DMS53 treated with DMSO at 0.1 percent for 48 hours (cell line): ENCODE data around the gene DBNDD2.

ENCODE experiments used
- DNase-seq: peaks from one replicate; lab custom pipeline; 2025; ENCODE audit not compliant: unreplicated experiment; lab: John Stamatoyannopoulos, UW

The DBNDD2 gene

DNA sequence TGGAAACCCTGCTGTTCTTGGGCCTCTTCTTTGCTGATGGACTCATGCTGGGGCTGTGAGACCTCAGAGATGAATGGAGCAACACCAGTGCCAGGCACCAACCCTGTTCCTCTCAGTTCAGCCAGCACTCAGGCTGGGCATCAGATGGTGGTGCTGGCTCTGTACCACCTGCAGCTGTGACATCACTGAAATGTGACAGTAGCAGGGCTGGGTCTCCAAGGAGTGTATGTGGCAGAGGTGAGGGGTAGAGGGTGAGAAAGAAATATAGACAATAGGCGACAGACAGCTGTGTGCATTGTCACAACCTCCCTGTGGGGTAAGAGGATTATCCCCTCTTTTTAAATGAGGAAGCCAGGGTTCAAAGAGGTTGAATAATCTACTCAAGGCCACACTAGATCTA is 29.9 kb upstream of the DBNDD2 start, which contains the start of gene TP53TG5:
TP53TG5 (minus strand) TSS at position 135 of the 400 bp plus-strand sequence; CDS start at position 46, 89 bp downstream.
- DNase-seq, result no peak

DNA sequence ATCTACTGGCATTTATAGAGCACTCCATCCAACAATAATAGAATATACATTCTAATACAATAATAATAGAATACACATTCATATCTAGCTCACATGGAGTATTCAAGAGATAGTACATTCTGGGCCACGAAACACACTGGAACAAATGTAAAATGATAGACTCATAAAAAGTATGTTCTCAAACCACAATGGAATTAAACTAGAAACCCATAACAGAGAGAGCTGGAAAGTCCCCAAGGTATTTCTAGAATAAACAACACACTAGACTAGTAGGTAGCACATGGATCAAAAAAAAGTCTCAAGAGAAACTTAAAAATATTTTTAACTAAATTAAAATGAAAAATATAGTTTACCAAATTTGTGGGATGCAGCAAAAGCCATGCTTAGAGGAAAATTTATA is 20.8 kb upstream of the DBNDD2 start:
- DNase-seq, result no peak

DNA sequence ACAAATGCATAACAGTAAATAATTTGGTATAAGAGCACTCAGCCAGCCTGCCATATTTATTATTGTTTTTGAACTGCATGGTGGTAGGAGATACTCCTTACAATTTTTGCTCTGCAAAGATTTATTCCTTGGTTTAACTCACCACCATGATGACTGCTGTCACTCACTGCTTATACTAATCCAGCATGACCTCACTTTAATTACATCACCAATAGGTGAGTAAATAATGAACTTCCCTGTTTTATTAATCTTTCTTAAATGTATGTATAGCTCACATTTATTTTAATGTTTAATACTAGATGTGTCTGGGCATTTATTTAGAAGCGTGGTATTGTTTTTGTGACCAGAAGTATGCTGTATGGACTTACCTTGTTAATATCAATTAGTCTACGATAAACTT is 17.2 kb upstream of the DBNDD2 start:
- DNase-seq, result no peak

DNA sequence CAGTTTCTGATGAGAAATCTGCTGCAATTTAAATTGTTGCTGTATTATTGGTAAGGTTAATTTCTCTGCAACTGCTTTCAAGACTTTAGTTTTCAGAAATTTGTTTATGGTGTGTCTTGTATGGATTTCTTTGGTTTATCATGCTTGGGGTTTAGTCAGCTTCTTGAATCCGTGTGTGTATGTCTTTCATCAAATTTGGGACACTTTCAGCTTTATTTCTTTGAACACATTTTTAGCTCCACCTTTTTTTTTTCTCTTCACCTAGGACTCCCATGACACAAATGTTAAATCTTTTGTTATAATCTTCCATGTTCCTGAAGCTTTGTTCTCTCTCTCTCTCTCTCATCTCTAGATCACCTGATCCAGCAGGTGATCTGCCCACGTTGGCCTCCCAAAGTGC is 16.5 kb upstream of the DBNDD2 start:
- no peak for DNase-seq

DNA sequence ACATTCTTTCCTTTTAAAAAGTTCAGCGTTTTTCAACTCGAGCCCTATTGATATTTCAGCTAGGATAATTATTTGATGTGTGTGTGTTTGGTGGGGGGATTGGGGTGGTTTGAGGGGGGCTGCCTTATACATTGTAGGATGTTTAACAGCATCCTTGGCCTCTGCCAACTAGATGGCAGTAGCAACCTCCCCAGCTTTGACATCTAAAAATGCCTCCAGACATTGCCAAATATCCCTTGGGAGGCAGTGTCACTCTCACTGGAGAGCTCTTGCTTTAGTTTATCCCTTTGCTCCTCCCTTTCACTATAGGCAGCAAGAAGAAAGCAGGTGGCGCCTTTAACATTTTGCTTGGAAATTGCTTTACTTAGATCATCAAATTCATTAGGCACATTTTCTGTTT is 15.4 kb upstream of the DBNDD2 start:
- no peak for DNase-seq

DNA sequence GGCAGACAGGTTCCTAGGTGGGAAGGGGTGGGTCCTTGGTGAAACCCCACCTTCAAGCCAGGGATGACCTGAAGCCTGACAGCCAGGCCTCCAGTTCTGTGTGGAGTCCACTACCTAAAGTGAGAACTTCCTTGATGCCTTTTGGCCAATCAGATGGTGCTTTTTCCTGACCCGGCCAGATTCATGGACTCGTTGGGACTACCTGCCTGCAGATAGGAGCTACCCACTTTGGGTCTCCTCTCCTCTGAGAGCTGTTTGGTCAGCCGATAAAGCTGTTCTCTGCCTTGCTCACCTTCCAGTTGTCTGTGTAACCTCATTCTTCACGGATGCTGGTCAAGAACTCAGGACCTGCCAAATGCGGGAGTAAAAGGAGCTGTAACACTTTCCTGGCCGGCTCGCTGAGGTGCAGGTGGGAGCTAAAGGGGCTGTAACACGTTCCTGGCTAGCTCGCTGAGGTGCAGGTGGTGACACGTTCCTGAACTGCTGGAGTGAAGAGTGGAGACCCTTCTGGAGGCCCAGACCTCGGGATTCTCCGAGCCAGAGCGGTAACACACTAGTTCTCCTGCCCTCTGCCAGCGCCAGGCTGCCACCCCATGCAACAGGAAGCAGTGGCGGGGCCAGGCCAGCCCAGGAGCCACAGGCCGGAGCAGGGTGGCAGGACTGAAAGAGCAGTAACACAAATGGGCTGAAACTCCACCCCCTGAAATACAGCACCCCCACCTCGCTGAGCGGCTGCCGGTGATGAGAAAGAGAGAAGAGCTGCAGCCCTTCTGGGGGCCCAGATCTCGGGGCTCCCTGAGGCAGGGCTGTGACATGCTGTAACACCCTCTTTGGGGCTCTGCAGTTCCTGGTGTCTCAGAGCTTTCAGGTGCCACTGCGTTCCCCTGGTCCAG is 13.6 kb upstream of the DBNDD2 start:
- DNase-seq, result no peak

DNA sequence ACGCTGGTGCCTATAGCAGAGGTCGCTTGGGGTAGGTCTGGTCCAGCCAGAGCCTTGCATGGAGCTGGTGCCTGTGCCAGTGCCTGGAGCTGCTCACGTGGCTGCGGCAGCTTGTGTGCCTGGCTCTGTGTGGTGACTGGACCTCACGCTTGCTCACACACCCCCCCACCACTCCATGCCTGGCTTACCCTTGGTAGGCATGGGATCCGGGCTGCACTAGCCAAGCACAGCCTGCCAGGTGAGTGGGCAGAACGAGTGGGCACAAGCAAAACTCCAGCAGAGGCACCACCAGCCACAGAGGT is 13.0 kb upstream of the DBNDD2 start:
- no peak for DNase-seq

DNA sequence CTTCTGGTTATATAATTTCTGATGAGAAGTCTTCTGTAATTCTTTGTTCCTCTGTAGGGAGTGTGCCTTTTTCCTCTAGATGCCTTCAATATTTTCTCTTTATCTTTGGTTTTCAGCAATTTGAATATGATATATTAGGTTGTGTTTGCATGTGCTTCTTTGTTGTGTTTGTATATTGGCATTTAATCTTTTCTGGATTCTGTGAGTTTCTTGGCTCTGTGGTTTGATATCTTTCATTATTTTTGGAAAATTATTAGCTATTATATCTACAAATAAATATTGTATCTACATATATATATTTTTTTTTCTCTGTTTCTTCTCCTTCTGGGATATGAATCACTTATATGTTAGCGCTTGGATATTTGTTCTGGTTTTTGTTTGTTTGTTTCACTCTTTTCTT is 9.1 kb upstream of the DBNDD2 start:
- no peak for DNase-seq

DNA sequence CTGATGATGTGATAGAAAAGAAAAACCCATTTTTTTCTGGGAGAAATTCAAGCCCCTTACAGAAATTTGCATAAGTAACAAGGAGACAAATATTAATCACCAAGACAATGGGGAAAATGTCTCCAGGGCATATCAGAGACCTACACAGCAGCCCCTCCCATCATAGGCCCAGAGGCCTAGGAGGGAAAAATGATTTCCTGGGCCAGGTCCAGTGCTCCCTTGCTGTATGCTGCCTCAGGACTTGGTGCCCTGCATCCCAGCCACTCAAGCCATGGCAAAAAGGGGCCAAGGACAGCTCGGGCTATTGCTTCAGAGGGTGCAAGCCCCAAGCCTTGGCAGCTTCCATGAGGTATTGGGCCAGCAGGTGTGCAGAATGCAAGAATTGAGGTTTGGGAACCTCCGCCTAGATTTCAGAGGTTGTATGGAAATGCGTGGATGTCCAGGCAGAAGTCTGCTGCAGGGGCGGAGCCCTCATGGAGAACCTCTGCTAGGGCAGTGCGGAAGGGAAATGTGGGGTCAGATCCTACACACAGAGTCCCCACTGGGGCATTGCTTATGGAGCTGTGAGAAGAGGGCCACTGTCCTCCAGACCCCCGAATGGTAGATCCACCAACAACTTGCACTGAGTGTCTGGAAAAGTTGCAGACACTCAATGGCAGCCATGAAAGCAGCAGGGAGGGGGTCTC is 7.6 kb upstream of the DBNDD2 start:
- no peak for DNase-seq

DNA sequence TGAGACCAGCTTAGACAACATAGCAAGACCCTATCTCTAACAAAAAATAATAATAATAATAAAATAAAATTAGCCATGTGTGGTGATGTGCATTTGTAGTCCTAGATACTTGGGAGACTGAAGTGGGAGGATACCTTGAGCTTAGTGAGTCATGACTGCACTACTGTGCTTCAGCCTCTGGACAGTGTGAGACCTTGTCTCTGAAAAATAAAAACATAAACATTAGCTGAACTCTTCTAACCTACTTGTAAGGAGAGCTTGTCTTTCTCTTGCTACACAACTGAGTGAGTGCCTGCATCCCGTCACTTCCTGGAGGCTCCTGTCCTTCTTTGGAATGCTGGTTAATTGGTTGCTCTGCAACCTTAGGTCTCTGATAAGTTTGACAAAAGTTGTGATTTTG is 5.1 kb upstream of the DBNDD2 start:
- DNase-seq, result no peak

DNA sequence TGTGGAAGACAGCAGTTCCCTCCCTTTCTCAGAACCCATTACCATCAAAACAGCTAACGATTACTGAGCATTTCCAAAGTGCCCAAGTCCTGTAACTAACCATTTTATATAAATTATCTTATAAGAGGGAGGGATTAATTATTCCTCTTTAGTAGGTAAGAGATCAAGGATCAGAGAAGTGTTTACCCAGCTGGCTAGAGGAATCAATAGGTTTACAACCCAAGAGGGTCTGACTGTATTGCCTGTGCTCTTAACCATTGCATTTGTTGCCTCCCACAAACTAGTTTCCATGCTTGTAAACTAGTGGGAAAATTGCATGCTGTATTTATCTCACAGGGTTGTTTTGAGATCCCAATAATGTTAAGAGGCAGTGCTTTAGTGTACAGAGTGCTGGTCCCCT is 3.7 kb upstream of the DBNDD2 start:
- no peak for DNase-seq

DNA sequence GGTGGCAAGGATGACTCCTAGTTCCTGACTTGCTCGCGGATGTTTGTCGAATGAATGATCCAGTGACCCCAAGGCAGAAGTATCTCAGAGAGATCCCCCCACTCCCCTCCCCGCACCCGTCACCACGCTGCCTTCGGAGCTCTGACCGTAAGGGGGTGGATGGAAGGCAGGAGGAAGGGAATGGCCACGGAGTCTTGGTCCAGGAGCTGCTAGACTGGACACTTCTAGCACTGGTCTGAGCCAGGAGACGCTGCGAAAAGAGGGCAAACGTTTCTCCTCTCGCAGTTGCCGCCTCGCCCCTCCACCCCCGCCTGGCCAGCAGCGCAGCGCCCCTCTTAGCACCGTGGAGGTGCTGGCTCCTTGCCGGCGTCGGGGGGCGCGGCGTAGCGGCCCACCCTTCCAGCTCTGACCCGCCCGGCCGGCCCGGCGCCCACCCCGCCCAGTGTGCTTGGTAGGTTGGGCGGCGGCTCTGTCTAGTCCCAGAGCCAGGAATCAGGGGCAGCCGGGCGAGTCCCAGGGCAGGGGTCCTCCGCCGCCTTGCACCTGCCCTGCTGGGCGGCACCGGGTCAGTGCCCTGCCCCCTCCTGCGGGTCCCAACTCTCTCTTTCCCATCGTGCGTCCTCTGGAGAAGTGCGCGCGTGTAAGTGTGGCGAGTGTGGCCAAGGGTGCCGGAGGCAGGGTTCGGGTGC is 2.4 kb upstream of the DBNDD2 start:
- DNase-seq, result no peak

DNA sequence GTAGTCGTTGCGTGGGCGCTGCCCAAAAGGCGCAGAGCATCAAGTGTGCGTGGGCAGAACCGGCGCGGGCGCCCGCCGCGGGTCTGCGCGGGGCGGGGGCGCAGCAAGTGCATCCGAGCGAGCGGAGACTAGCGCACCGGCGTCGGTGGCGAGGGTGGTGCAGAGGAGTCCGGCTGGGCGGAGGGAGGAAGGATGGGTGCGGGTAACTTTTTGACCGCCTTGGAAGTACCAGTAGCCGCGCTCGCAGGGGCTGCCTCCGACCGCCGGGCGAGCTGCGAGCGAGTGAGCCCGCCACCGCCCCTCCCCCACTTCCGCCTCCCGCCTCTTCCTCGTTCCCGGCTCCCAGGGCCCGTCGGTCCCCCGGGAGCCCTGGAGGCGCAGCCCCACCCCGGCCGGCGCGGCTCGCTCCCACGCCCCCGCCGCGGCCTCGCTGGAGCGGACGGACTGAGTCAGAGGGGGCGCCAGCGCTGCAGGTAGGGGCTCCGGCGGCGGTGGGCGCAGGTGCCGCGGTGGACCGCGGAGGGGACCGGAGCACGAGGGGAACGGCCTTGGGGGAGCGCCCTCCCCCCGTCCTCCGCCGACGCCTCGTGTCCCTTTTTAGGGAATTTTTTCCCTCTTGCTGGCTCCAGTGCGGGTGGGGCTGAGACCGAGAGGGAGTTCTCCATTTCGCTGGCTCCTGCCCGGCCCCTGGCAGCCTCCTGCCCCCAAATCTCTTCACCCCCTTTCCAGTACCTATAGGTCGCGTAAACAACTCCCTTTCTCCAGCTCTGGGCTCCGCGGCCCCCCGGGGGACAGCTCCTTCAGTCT is 1.6 kb upstream of the DBNDD2 start:
- DNase-seq, result peak; percentile 17

DNA sequence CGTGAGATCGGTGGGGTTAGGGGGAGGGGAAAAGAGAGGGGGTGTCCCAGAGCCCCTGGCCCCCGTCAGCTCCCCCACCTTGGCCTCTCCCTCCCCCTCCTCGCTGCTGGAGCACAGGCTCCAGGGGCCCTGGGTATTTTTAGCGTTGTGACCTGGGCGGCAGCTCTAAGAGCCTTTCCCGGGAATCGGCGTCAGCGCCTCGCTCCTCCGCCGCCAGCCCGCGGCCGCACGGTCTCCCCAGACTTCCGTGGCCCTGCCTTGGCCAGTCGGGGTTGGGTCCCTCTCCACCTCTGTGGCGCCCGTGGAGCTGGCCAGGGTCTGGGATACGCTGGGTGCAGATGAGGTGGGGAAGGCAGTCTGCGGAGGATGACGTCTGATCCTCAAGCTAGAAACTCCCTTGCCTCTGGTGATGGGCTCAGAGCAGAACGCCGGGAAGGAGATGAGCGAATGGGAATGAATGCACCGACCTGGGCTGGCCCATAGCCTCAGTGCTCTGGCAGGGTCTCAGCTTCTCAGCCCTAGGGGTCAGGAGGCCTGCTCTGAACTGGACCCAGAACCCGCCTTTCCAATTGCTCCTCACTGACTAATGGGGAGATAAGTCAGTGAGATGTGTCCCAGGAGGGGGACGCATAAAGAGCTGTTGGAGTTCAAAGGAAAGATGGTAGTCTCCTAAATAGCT is 883 bp upstream of the DBNDD2 start:
- DNase-seq, result no peak

DNA sequence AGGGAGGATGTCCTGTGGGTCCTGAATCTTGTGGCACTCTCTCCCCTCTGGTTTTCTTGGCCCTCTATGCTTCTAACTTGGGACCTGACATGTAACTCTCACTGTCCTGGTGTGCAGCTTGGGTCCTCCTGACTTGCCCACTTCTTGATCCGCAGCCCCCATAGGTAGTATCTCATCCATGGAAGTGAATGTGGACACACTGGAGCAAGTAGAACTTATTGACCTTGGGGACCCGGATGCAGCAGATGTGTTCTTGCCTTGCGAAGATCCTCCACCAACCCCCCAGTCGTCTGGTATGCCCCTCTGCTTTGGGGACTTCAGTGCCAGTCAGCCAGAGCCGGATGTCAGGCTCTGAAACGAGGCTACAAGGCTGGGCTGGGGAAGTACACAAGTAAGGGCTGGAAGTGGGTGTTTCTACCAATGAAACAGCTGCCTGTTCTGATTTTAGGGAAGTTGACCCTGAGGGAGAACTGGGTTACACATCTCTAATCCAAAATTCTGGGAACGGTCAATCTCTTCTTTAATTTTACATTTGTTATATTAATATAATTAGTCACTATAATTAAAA is 641 bp downstream of the DBNDD2 start:
- DNase-seq, result no peak

DNA sequence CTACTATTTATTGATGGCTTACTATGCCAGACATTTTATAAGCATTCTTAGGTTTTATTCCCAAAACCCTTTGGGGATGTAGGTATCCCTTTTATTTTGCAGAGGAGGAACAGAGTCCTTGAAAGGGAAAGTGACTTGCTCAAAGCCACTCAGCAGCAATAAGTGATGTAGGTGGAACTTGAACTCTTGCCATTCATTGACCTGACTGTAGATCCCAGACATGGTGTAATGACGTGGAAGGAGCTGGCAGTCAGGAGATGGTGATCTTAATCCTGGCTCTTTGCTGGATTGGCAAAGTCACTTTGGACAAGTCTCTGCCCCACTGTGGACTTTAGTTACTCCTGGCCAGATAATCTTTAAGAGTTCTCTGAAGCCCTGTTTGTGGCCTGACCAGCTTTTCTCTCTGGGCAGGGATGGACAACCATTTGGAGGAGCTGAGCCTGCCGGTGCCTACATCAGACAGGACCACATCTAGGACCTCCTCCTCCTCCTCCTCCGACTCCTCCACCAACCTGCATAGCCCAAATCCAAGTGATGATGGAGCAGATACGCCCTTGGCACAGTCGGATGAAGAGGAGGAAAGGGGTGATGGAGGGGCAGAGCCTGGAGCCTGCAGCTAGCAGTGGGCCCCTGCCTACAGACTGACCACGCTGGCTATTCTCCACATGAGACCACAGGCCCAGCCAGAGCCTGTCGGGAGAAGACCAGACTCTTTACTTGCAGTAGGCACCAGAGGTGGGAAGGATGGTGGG is 1.6 kb downstream of the DBNDD2 start:
- no peak for DNase-seq

DNA sequence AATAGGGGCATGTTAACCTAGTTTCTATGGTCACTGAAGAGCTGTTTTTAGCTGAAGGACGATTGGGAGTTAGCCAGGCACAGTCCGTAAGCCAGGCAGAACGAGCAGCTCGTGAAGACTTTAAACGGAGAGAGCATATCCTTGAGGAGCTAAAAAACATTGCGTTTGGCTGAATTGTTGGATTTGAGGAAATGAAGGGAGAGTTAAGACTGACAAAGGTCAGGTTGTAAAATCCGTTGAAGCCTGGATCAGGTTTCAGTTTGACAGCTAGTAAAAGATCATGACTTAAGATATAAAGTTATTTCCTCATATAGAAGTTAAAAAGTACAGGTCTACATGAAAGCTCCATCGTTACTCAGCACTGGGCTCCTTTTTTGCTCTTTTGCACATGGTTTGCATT is 2.8 kb downstream of the DBNDD2 start:
- no peak for DNase-seq

DNA sequence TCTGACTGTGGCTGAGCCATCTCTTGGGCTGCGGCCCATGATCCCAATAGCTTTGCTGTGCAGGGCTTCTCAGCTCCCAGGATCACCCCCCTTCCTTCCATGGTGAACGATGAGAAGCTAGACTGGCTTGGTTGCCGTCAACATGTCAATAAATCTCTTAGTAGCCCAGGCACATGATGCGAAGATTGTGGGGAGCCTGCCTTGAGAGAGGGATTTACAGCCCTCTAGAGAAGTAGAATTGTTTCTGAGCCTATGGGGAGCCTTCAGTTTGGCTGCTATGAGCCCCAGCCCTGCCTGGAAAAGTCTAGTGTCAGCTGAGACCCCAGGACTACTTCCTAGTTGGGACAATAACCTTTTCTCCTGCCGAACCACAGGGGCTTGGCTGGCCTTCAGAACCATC is 4.6 kb downstream of the DBNDD2 start:
- no peak for DNase-seq

DNA sequence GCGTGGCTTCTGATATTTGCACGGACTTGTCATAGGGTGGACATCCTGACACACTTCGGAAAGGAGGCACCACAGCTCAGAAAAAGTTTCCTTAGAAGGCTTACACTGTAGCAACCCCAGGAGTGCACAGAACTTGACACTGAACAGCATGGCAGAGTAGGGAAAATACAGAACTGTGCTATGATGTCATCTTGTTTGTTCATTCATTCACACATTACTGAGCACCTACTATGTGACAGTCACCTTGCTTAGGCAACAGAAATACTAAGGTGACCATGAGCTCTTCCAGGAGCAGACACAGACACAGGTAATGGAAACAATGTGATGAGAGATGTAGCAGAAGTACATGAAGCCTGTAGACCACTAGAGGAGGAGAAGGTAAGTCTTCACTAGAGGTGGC is 5.4 kb downstream of the DBNDD2 start:
- DNase-seq, result no peak
